Cardiac muscle cell (in vitro differentiated cells and primary cell): ENCODE measurements around the gene TRAPPC2. TPM values are rescaled to one million over a fixed set of nuclear protein-coding genes. Genes with fewer than 3 reads are reported as not detected.
"Not testable (repeated sequence)": the region's sequence is repeated elsewhere in the genome, so short reads cannot be mapped to it uniquely, and the experiment has no call there.

Experiments
- DNase-seq, 2 donors: peaks; one replicate each; pipeline versions ENCODE4 v3.0.0 to v3.0.0-alpha.2; 2010 to 2017; ENCODE audit warnings: low read depth in 1 of 2, low spot score in 1 of 2
- H3K27ac ChIP-seq: fragments of 200-600 bp; sonication (generic); 2 replicates; pipeline ENCODE4 v1.5.1; 2016
- H3K27me3 ChIP-seq: fragments of 200-600 bp; sonication (generic); 2 replicates; pipeline ENCODE4 v1.6.0; 2016; ENCODE audit warnings: control low read depth
- H3K36me3 ChIP-seq: fragments of 200-600 bp; sonication (generic); 2 replicates; pipeline ENCODE4 v1.5.1; 2016; ENCODE audit warnings: control low read depth
- H3K4me1 ChIP-seq: fragments of 200-600 bp; sonication (generic); 2 replicates; pipeline ENCODE4 v1.8.1; 2017; ENCODE audit warnings: low read depth, mild to moderate bottlenecking, mixed run types
- H3K4me3 ChIP-seq: fragments of 200-600 bp; sonication (generic); 2 replicates; pipeline ENCODE4 v1.5.1; 2016; ENCODE audit warnings: mild to moderate bottlenecking
- H3K9me3 ChIP-seq: fragments of 200-600 bp; sonication (generic); 2 replicates; pipeline ENCODE4 v1.5.1; 2017; ENCODE audit warnings: low read depth, mild to moderate bottlenecking, control low read depth
- CTCF ChIP-seq: IDR thresholded peaks from 2 replicates; pipeline ENCODE4 v1.5.1; 2012; ENCODE audit warnings: low read depth, mild to moderate bottlenecking, low read length
- polyA plus RNA-seq: library from polyadenylated mRNA; unstranded; fragments of >200 nt; fragmentation: Nextera tagmentation; extraction: Ambion mirVana; gene quantifications from 2 replicates; pipeline ENCODE4 v1.2.1, GENCODE V29; 2016
- total RNA-seq: library from RNA; depleted of rRNA; stranded (reverse); fragments of >200 nt; gene quantifications from 2 replicates; pipeline ENCODE4 v1.2.3, GENCODE V29; 2016

TRAPPC2 gene
- total and polyA plus RNA-seq, 2 experiments from 2014 or later, result 25.2 to 27.9 TPM

GRCh38 chrX:13673016-13673415 is 61.4 kb downstream of the TRAPPC2 start:
- DNase-seq, result no peak
- H3K36me3 ChIP-seq, result no peaks in the 10 kb centered on the region
- no peaks in the 10 kb centered on the region for H3K4me1 ChIP-seq
- no peaks in the 10 kb centered on the region for H3K9me3 ChIP-seq
- no peaks in the 10 kb centered on the region for H3K27me3 ChIP-seq
- no peak for TF ChIP-seq CTCF
- no peak overlapping the region for H3K4me3 ChIP-seq
- no peak overlapping the region for H3K27ac ChIP-seq

- H3K4me3 ChIP-seq, result no peak overlapping the region
- H3K36me3 ChIP-seq, result no peaks in the 10 kb centered on the region
- H3K27me3 ChIP-seq, result no peaks in the 10 kb centered on the region
- no peaks in the 10 kb centered on the region for H3K4me1 ChIP-seq
- no peak for TF ChIP-seq CTCF
- H3K9me3 ChIP-seq, result no peaks in the 10 kb centered on the region
- H3K27ac ChIP-seq, result no peak overlapping the region
- DNase-seq, result no peak
Observed at GRCh38 chrX:13670197-13670596, 64.2 kb downstream of the TRAPPC2 start.

GRCh38 chrX:13669755-13670154 is 64.7 kb downstream of the TRAPPC2 start:
- not testable (repeated sequence) for H3K36me3 ChIP-seq, H3K27me3 ChIP-seq, H3K9me3 ChIP-seq, H3K4me1 ChIP-seq, DNase-seq, H3K4me3 ChIP-seq
- H3K27ac ChIP-seq, result peak overlapping the region; percentile 49

- peak overlapping the region; percentile 49 for H3K27ac ChIP-seq
Observed at GRCh38 chrX:13669246-13669737, 65.1 kb downstream of the TRAPPC2 start.

GRCh38 chrX:13667919-13668318 is 66.5 kb downstream of the TRAPPC2 start:
- H3K4me3 ChIP-seq, result no peak overlapping the region
- no peaks in the 10 kb centered on the region for H3K27me3 ChIP-seq
- no peak overlapping the region for H3K27ac ChIP-seq
- H3K36me3 ChIP-seq, result no peaks in the 10 kb centered on the region
- H3K4me1 ChIP-seq, result peaks cover 16% of the 10 kb centered on the region
- no peaks in the 10 kb centered on the region for H3K9me3 ChIP-seq
- no peak for DNase-seq
- no peak for TF ChIP-seq CTCF

More at GRCh38 chrX:13669246-13669737, 65.1 kb downstream of the TRAPPC2 start:
- no peaks in the 10 kb centered on the region for H3K27me3 ChIP-seq
- no peaks in the 10 kb centered on the region for H3K9me3 ChIP-seq
- no peaks in the 10 kb centered on the region for H3K36me3 ChIP-seq
- TF ChIP-seq CTCF, result no peak
- H3K4me3 ChIP-seq, result no peak overlapping the region
- H3K4me1 ChIP-seq, result peaks cover 9% of the 10 kb centered on the region
- peak in 1 of 2 donors; percentile 95 for DNase-seq

GRCh38 chrX:13666836-13667235 is 67.6 kb downstream of the TRAPPC2 start:
- no peak overlapping the region for H3K27ac ChIP-seq
- no peaks in the 10 kb centered on the region for H3K36me3 ChIP-seq
- no peak overlapping the region for H3K4me3 ChIP-seq
- peak in 1 of 2 donors; percentile 48 for DNase-seq
- no peaks in the 10 kb centered on the region for H3K9me3 ChIP-seq
- H3K27me3 ChIP-seq, result no peaks in the 10 kb centered on the region
- no peak for TF ChIP-seq CTCF
- H3K4me1 ChIP-seq, result peaks cover 16% of the 10 kb centered on the region
